Activated CD4-positive, alpha-beta memory T cell treated with anti-CD3 and anti-CD28 coated beads for 36 hours (primary cell): ENCODE data around the gene RNF141. TPM values are rescaled to one million over a fixed set of nuclear protein-coding genes. Genes with fewer than 3 reads are reported as not detected.

Experiments used
- CTCF ChIA-PET: fragments of 350-600 bp; sonication (Branson Sonifier 250); formaldehyde crosslinking; loops from one replicate; lab custom pipeline; 2021; ENCODE audit warnings: antibody characterized with exemption, inconsistent platforms; lab: Charles Lee
- POLR2A ChIA-PET: fragments of 350-600 bp; sonication (Branson Sonifier 250); formaldehyde crosslinking; loops from one replicate; lab custom pipeline; 2021; ENCODE audit warnings: antibody characterized with exemption; lab: Charles Lee
- DNase-seq: peaks from one replicate; pipeline ENCODE4 v3.0.0-alpha.2; 2020
- H3K27ac Mint-ChIP-seq: one replicate; pipeline ENCODE4 v1.8.0; 2021; ENCODE audit warnings: mixed read lengths
- H3K27me3 Mint-ChIP-seq: one replicate; pipeline ENCODE4 v1.8.0; 2021; ENCODE audit warnings: mixed read lengths
- H3K36me3 Mint-ChIP-seq: one replicate; pipeline ENCODE4 v1.8.0; 2021; ENCODE audit warnings: mixed read lengths
- H3K4me1 Mint-ChIP-seq: one replicate; pipeline ENCODE4 v1.8.0; 2021; ENCODE audit warnings: low read depth, mixed read lengths
- H3K4me3 Mint-ChIP-seq: one replicate; pipeline ENCODE4 v1.8.0; 2021; ENCODE audit warnings: mild to moderate bottlenecking, mixed read lengths
- H3K9me3 Mint-ChIP-seq: one replicate; pipeline ENCODE4 v1.8.0; 2021; ENCODE audit warnings: mixed read lengths
- intact Hi-C: fragments of 100-400 bp; cut with micrococcal nuclease; formaldehyde crosslinking; loops from one replicate; pipeline ENCODE4 v1.15.1; 2023
- total RNA-seq, 2 experiments: library from RNA; stranded (reverse); gene quantifications; one replicate each; pipeline ENCODE4 v1.2.3, GENCODE V29; 2021

The RNF141 gene
- total RNA-seq, 2 experiments from 2014 or later: 17.9 to 18.7 TPM

DNA sequence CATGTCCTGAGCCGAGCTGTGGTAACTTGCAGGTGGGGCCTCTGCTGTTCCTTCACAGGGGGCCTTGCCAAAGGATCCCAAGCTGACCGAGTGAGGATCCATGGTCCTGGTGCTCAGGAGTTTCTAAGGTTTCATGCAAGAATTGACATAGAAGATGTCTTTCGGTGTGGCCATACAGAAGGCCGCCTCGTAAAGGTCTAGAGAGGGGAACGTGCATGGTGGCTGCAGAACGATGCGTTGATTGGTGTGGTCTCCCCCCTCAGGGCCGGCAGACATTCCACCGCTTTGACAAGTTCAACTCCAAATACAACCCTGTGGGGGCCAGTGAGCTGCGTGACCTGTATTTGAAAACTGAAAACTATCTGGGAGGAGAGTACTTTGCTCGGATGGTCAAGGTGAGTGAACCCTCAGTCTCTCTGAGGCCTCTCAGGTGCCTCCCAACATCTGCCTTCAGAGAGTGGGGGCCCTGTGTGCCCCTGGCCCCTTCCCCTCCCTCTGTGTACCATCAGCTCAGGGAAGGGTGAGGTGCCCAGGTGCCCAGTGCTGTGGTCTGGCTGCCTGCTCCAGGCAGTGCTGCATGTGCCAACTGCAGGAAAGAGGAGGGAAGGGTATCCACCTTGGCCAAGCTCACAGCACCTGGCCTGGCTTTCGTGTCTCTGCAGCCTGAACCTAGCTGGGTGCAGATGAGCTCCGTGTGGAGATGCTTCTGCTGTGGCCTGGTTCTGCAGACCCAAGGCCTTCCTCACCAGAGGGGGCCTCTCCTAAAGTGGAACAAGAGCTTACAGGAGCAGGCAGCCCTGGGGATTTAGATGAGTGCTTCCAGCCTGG, 46.1 kb downstream of the RNF141 start:
- intact Hi-C loops: no loop called here
- CTCF ChIA-PET: no interaction called here
- H3K4me3 Mint-ChIP-seq: no peak overlapping the region
- no peaks in the 10 kb centered on the region for H3K27me3 Mint-ChIP-seq
- H3K27ac Mint-ChIP-seq: no peak overlapping the region
- no peak for DNase-seq
- POLR2A ChIA-PET: no interaction called here
- H3K36me3 Mint-ChIP-seq: peaks cover 36% of the 10 kb centered on the region
- peaks cover 6% of the 10 kb centered on the region for H3K4me1 Mint-ChIP-seq
- H3K9me3 Mint-ChIP-seq: no peaks in the 10 kb centered on the region

DNA sequence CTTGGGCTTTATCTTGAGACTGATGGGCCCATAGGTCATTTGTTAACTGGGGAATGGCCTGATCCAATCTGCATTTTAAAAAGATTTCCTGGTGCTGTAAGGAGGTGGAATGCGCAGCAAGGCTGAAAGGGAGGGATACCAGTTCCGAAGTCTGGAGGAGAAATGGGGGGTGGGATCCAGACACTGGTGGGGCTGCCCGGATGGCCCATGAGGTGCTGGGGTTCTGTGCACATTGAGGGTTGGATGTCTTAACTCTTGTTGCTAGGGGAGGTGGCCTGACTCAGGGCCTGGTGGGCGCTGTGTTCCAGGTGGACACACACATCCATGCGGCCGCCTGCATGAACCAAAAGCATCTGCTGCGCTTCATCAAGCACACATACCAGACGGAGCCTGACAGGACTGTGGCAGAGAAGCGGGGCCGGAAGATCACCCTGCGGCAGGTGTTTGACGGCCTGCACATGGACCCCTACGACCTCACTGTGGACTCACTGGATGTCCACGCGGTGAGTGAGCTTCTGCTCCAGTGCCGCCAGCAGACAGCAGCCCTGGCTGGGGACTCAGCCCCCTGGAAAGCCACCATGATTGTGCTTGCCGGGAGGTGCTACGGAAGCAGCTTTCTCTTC, 47.8 kb downstream of the RNF141 start:
- ChIA-PET POLR2A (no interaction called here), CTCF (no interaction called here)
- H3K36me3 Mint-ChIP-seq: peaks cover 38% of the 10 kb centered on the region
- H3K27me3 Mint-ChIP-seq: no peaks in the 10 kb centered on the region
- no peak overlapping the region for H3K27ac Mint-ChIP-seq
- DNase-seq: no peak
- intact Hi-C loops: no loop called here
- H3K4me3 Mint-ChIP-seq: no peak overlapping the region
- H3K9me3 Mint-ChIP-seq: no peaks in the 10 kb centered on the region
- peaks cover 21% of the 10 kb centered on the region for H3K4me1 Mint-ChIP-seq

DNA sequence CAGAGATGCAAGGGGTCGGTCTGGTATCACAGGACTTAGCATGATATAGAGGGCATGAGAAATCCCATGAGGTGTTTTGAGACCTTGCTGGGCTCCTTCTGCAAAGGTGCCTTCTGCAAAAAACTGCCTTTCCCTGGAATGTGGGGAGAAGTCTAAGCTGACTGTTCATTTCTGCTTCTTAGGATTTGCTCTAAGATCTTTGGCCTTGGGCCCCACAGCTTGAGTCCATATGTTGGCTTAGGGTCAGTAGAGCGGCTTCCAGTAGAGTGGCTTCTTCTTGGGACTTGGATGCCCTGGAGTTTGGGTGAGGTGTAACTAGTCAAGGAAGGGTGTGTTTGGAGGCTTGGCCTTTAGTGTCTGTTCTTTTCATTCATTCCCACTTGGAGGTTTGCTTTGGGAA, 48.9 kb downstream of the RNF141 start:
- no peak for DNase-seq
- Mint-ChIP-seq H3K9me3 (no peaks in the 10 kb centered on the region), H3K27me3 (no peaks in the 10 kb centered on the region), H3K27ac (no peak overlapping the region), H3K4me3 (no peak overlapping the region), H3K36me3 (peaks cover 35% of the 10 kb centered on the region), H3K4me1 (peaks cover 24% of the 10 kb centered on the region)
- ChIA-PET POLR2A (no interaction called here), CTCF (no interaction called here)
- intact Hi-C loops: no loop called here

DNA sequence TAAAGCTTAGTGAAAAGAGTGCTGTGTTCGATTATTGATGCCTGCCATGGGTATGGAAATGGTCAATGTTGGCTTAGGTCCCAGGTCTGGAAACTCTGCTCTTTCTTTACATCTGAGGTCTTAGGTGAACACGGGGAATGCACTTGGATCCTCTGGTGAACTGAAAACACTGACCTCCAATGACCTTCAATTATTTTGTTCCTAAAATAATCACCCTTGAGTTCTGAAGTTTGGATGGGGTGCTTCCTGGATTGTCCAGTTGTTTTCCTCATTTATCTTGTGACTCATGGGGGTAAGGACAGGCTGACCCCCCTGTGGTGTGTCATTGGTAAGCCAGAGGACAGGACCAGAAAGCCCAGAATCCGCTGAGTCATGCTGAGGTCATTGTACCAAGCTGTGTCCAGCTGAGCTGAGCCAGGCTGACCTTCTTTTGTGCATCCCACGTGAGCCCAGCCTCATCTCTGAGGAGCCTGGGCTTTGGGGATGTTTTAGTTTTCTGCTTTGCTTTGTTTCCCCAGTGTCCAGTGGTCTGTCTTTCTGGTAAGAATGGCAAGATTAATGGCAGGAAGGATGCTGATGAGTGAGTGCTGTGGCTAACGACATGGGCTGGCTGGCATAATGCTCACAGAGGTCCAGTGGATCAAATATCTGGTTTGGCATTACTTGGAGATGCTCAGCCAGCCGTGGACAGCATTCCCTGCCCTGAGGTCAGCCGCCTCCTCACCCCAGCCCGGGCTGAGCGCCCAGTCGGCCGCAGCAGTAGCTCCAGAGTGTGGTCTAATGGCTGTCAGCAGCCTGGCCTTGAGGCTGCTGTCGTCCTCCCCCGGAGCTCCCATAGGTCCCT, 50.4 kb downstream of the RNF141 start:
- peak overlapping the region; percentile 50 for H3K27ac Mint-ChIP-seq
- CTCF ChIA-PET: interaction anchor here (1.5 kb wide), 1 partner anchor 76 kb away, joined by 3 read pairs; no protein-coding TSS in a partner anchor
- no peaks in the 10 kb centered on the region for H3K27me3 Mint-ChIP-seq
- H3K36me3 Mint-ChIP-seq: peaks cover 37% of the 10 kb centered on the region
- no peak overlapping the region for H3K4me3 Mint-ChIP-seq
- intact Hi-C loops: loop anchor here (1.0 kb wide), 1 partner anchor 35 kb away; the partner anchor contains the start of gene AMPD3
- H3K4me1 Mint-ChIP-seq: peaks cover 24% of the 10 kb centered on the region
- H3K9me3 Mint-ChIP-seq: no peaks in the 10 kb centered on the region
- no peak for DNase-seq
- POLR2A ChIA-PET: no interaction called here

DNA sequence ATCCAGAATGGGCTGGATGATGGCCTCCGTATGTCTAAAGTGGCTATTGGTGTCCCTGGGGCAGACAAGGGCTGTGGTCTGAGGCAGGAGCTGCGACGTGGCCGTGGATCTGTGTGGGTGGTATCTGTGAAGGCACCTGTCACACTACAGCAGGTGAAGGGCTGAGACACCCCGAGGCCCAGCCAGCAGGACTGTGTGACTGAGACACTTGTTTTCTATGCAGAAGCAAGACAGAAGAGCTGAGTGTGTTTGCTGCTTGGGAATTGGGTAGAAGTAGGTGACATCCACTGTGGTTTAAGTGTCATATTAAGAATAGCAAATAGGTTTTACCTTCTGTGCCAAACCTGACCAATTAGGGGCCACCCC, 51.0 kb downstream of the RNF141 start:
- Mint-ChIP-seq H3K36me3 (peaks cover 37% of the 10 kb centered on the region), H3K27ac (peak overlapping the region; percentile 67), H3K9me3 (no peaks in the 10 kb centered on the region), H3K27me3 (no peaks in the 10 kb centered on the region), H3K4me3 (no peak overlapping the region), H3K4me1 (peaks cover 24% of the 10 kb centered on the region)
- intact Hi-C loops: loop anchor here (1.0 kb wide), 1 partner anchor 35 kb away; the partner anchor contains the start of gene AMPD3
- DNase-seq: peak; percentile 24
- POLR2A ChIA-PET: no interaction called here
- CTCF ChIA-PET: interaction anchor here (1.5 kb wide), 1 partner anchor 76 kb away, joined by 3 read pairs; no protein-coding TSS in a partner anchor

DNA sequence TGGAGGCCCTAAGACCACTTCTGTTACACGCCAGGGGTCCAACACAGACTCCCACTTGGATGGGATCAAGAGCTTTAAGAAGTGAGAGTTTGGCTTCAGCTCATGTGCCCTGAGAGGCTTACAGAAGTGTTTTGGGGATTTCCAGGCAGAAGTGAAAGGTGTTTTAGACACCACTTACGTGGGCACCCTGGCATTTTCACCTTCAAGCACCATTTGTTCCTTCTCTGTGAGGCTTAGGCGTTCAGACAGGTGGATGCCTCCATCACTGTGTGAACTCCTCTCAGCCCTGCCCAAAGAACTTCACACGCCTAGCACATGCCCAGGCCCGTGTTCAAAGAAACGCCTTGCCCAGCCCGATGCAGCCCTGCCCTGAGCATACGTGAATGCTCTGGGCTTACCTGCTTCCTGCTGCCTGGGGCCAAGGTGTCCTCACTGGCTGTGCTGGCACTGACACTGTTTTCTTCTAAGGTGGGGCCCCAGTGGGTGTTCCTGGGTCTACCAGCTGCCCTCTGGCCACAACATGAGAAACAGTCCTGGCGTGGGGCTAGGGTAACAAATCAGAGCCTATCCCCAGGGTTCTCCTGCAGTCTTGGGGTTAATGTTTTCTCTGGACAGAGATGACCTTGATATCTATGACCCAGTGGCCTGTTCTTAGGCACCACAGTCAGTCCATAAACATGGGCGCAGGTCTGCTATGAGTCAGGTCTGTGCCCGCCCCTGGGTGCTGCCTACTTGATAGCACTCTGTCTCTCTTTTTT, 51.9 kb downstream of the RNF141 start:
- intact Hi-C loops: no loop called here
- Mint-ChIP-seq H3K9me3 (no peaks in the 10 kb centered on the region), H3K4me1 (peaks cover 24% of the 10 kb centered on the region), H3K27me3 (no peaks in the 10 kb centered on the region), H3K4me3 (no peak overlapping the region), H3K36me3 (peaks cover 39% of the 10 kb centered on the region), H3K27ac (peak overlapping the region; percentile 81)
- DNase-seq: no peak
- CTCF ChIA-PET: interaction anchor here (1.1 to 2.4 kb wide), 3 partner anchors 13 to 52 kb away, joined by 4 to 5 read pairs (median 5); partner anchors contain the start of gene RNF141
- POLR2A ChIA-PET: interaction anchor here (1.1 kb wide), 1 partner anchor 32 kb away, joined by 3 read pairs; no protein-coding TSS in a partner anchor

DNA sequence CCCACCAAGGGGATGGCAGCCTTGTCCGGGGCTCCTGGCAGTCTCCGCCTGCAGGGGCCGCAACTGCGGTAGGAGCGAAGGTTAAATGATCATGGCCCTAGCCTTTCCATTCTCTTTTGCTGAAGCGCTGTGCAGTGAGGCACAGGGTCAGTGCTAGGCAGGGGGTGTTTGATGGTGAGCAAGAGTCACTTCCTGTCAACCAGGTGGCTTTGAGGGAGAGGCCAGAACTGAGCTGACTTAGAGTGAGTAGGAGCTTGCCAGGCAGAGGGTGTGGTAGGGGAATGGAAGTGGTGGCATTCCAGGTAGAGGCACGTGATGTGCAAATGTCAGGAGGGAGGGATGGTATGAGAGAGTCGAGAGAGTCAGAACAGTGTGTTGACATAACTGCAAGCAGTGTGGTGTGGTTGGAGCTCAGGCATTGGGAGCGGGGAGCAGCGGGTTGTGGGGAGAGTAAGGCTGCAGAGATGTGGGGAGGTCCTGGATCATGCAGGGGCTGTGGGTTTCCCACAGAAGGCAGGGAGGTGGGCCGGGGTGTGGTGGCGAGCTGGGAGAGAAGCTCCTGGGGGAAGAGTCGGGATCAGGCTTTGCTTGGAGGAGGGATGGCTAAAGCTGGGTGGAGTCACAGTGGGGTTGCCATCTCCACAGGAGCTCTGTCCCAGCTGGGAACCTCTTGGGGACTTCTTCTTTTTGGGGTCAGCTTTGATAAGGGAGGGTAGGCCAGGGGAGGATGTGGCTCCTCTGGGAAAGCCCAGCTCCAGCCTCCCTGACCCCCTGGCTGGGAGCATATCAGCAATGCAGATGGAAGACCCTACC, 52.7 kb downstream of the RNF141 start:
- DNase-seq: peak; percentile 39
- Mint-ChIP-seq H3K9me3 (no peaks in the 10 kb centered on the region), H3K4me1 (peaks cover 24% of the 10 kb centered on the region), H3K27ac (peak overlapping the region; percentile 81), H3K27me3 (no peaks in the 10 kb centered on the region), H3K4me3 (peak overlapping the region; percentile 4), H3K36me3 (peaks cover 32% of the 10 kb centered on the region)
- CTCF ChIA-PET: interaction anchor here (1.1 to 2.4 kb wide), 3 partner anchors 12 to 53 kb away, joined by 4 to 5 read pairs (median 5); partner anchors contain the start of gene RNF141
- POLR2A ChIA-PET: interaction anchor here (1.1 kb wide), 1 partner anchor 33 kb away, joined by 3 read pairs; no protein-coding TSS in a partner anchor
- intact Hi-C loops: no loop called here

DNA sequence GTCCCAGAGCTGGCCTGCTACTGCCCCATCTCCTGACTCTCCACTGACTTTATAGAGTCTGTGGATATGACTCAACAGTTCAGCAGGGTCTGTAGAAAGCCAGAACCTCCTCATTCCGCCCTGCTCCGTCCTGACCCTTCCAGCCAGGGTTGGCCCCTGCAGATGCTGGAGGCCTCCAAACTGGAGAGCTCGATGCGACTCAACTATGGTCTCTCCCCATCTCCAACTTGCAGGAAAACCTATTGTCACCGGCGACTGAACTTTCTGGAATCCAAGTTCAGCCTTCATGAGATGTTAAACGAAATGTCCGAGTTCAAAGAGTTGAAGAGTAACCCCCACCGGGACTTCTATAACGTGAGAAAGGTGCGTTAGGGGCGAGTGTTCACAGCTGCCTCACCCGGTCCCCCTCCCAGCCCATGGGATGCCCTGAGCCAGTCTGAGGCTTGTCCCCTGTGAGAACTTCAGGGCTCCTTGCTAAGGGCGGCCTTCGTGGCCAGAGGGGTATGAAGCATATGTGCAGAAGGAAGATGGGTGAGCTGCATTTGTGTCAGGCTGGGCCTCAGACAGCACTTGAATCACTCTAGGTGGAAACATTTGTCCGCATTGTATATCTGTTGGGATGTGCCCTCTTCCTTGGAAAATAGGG, 53.9 kb downstream of the RNF141 start:
- no peaks in the 10 kb centered on the region for H3K27me3 Mint-ChIP-seq
- no peaks in the 10 kb centered on the region for H3K9me3 Mint-ChIP-seq
- H3K4me1 Mint-ChIP-seq: peaks cover 24% of the 10 kb centered on the region
- DNase-seq: no peak
- no peak overlapping the region for H3K4me3 Mint-ChIP-seq
- CTCF ChIA-PET: interaction anchor here (2.4 kb wide), 1 partner anchor 11 kb away, joined by 5 read pairs; no protein-coding TSS in a partner anchor
- no peak overlapping the region for H3K27ac Mint-ChIP-seq
- peaks cover 28% of the 10 kb centered on the region for H3K36me3 Mint-ChIP-seq
- intact Hi-C loops: no loop called here
- POLR2A ChIA-PET: no interaction called here

DNA sequence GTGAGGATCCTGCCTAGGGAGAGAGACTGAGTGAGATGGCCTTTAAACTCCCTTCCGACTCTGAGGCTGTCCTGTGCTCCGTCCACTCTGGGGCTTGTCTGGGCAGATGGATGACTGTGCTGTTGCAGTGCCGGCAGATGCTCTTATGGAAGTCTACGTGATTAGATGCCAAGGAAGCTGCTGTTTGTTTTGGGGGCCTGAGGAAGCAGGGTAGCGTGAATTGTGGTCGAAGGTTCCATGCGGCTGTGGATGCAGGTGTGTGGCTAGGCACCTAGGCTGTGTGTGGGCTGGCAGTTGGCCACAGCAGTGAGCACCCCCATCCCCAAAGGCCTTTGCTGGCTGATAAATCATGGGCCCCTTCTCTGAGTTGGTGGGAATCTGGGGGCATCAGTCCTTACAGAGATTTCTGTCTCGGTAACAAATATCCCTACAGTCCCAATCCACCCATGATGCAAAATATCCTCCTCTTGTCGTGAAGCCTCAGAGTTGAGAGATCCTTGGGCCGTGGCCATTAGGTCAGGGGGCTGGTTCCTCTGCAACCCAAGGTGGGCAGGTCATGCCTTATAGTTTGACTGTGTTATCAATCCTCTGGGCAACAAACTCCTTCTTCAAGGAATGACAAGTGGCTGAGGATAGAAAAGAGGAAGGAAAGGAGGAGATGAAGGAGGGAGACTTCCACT, 54.7 kb downstream of the RNF141 start:
- POLR2A ChIA-PET: no interaction called here
- Mint-ChIP-seq H3K27me3 (no peaks in the 10 kb centered on the region), H3K4me3 (no peak overlapping the region), H3K36me3 (peaks cover 24% of the 10 kb centered on the region), H3K27ac (no peak overlapping the region), H3K9me3 (no peaks in the 10 kb centered on the region), H3K4me1 (peaks cover 24% of the 10 kb centered on the region)
- CTCF ChIA-PET: no interaction called here
- DNase-seq: no peak
- intact Hi-C loops: no loop called here

DNA sequence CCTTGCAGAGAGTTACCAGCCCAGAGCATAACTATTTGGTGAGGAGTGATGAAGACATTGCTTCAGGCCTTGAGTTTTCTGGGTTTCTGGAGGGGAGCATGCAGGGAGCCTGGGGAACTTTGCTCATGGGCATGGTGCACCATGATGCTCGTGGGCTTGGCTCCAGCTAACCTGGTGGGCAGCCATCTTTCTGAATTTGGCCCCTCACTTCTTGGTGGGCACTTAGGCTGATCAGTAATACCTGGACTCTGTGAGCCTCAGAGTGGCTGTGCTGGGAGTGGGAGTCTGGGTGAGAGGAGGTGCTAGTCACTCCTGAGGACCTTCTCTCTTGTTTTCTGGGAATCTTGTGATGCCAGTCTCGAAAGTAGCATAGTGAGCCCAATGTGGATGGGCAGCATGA, 55.3 kb downstream of the RNF141 start:
- CTCF ChIA-PET: no interaction called here
- intact Hi-C loops: no loop called here
- H3K4me3 Mint-ChIP-seq: no peak overlapping the region
- H3K27me3 Mint-ChIP-seq: no peaks in the 10 kb centered on the region
- H3K9me3 Mint-ChIP-seq: no peaks in the 10 kb centered on the region
- POLR2A ChIA-PET: no interaction called here
- H3K27ac Mint-ChIP-seq: no peak overlapping the region
- DNase-seq: no peak
- H3K4me1 Mint-ChIP-seq: peaks cover 24% of the 10 kb centered on the region
- H3K36me3 Mint-ChIP-seq: peaks cover 25% of the 10 kb centered on the region
